ENCODE results near the gene PERM1. TPM values are rescaled to one million over a fixed set of nuclear protein-coding genes. Genes with fewer than 3 reads are reported as not detected.
A peak's percentile ranks its signal among the peaks of the same experiment; 100 is the strongest.

Gene PERM1
- total and polyA plus RNA-seq, 9 of the 15 experiments (the other 6 are each of a cell fraction or from before 2014, with no cell fraction given), result not detected

DNA sequence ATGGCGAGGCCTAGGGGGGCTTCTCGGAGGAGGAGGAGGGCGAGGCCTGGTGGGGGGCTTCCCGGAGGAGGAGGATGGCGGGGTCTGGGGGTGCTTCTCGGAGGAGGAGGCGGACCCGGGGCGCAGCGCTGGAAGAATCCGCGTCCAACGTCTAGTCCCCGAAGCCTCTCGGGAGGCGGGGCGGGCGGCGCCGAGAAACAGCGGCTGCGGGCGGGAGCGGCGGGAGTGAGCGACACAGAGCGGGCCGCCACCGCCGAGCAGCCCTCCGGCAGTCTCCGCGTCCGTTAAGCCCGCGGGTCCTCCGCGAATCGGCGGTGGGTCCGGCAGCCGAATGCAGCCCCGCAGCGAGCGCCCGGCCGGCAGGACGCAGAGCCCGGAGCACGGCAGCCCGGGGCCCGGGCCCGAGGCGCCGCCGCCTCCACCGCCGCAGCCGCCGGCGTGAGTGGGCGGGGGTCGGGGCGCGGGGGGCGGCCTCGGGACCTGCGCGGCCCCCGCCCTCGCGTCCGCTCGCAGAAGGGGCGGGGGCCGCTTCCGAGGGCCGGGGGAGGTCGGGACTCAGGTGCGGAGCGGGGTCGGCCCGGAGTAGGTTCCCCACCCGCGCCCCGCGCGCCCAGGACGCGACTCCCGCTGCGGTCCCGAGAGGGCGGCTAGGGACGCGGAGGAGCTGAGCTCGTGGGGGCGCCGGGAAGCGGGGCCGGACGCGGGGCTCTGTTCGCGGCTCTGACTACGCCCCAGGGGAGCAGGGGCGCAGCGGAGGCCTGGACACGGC lies 21.3 kb downstream of the PERM1 start, which contains the start of gene KLHL17 (continued):
- TF ChIP-seq RNF219 (CRISPR knock-in tag; IDR thresholded peaks at IDR 0.05) (no peak), NCOA4 (IDR thresholded peaks at IDR 0.05; ENCODE audit: partially characterized antibody) (no peak), ZFP1 (CRISPR knock-in tag; IDR thresholded peaks at IDR 0.05) (no peak), ZNF143 (CRISPR knock-in tag; IDR thresholded peaks at IDR 0.05) (no peak), HCFC1 (IDR thresholded peaks at IDR 0.05; ENCODE audit: low read depth, low read length) (peak; percentile 41; the same call in 1 of the 2 replicates), FOXP1 (CRISPR knock-in tag; IDR thresholded peaks at IDR 0.05) (no peak), POU5F1 (IDR thresholded peaks at IDR 0.05; ENCODE audit: borderline replicate concordance, low read depth, low read length, partially characterized antibody) (no peak), ZNF134 (CRISPR knock-in tag; conservative IDR thresholded peaks at IDR 0.05) (no peak), RBM17 (IDR thresholded peaks at IDR 0.05; ENCODE audit: borderline replicate concordance, low read depth, low read length) (no peak), PHTF2 (CRISPR knock-in tag; IDR thresholded peaks at IDR 0.05) (no peak), KLF6 (CRISPR knock-in tag; IDR thresholded peaks at IDR 0.05; ENCODE audit: borderline replicate concordance) (no peak)
- TF ChIP-seq, protein P1, sequence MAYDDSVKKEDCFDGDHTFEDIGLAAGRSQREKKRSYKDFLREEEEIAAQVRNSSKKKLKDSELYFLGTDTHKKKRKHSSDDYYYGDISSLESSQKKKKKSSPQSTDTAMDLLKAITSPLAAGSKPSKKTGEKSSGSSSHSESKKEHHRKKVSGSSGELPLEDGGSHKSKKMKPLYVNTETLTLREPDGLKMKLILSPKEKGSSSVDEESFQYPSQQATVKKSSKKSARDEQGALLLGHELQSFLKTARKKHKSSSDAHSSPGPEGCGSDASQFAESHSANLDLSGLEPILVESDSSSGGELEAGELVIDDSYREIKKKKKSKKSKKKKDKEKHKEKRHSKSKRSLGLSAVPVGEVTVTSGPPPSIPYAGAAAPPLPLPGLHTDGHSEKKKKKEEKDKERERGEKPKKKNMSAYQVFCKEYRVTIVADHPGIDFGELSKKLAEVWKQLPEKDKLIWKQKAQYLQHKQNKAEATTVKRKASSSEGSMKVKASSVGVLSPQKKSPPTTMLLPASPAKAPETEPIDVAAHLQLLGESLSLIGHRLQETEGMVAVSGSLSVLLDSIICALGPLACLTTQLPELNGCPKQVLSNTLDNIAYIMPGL (CRISPR knock-in tag; IDR thresholded peaks at IDR 0.05), result no peak

Data from K562 (cell line).